ENCODE results near the gene NOL9. TPM values are rescaled to one million over a fixed set of nuclear protein-coding genes. Genes with fewer than 3 reads are reported as not detected.

Gene NOL9
- total RNA-seq, 2 experiments from 2014 or later: 39.7 to 40.4 TPM

GRCh38 chr1:6593810-6594209, 39.5 kb upstream of the NOL9 start:
- Mint-ChIP-seq H3K27ac (no peak overlapping the region), H3K9me3 (no peaks in the 10 kb centered on the region), H3K4me1 (ENCODE audit: low read depth) (peaks cover 33% of the 10 kb centered on the region), H3K4me3 (no peak overlapping the region), H3K36me3 (ENCODE audit: low read depth) (peaks cover 34% of the 10 kb centered on the region), H3K27me3 (no peaks in the 10 kb centered on the region)
- ChIA-PET POLR2A (interaction anchor here (1.0 to 1.4 kb wide), 2 partner anchors 11 to 39 kb away, joined by 3 to 6 read pairs; partner anchors contain the start of gene NOL9), CTCF (no interaction called here)
- TF ChIP-seq, protein P1, sequence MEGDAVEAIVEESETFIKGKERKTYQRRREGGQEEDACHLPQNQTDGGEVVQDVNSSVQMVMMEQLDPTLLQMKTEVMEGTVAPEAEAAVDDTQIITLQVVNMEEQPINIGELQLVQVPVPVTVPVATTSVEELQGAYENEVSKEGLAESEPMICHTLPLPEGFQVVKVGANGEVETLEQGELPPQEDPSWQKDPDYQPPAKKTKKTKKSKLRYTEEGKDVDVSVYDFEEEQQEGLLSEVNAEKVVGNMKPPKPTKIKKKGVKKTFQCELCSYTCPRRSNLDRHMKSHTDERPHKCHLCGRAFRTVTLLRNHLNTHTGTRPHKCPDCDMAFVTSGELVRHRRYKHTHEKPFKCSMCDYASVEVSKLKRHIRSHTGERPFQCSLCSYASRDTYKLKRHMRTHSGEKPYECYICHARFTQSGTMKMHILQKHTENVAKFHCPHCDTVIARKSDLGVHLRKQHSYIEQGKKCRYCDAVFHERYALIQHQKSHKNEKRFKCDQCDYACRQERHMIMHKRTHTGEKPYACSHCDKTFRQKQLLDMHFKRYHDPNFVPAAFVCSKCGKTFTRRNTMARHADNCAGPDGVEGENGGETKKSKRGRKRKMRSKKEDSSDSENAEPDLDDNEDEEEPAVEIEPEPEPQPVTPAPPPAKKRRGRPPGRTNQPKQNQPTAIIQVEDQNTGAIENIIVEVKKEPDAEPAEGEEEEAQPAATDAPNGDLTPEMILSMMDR (IDR thresholded peaks at IDR 0.05): no peak
- DNase-seq (no peak), ATAC-seq (no peak)
- intact Hi-C loops (cut with micrococcal nuclease): no loop called here

- TF ChIP-seq, protein P1 (IDR thresholded peaks at IDR 0.05): no peak
- Mint-ChIP-seq H3K4me1 (ENCODE audit: low read depth) (peaks cover 31% of the 10 kb centered on the region), H3K36me3 (ENCODE audit: low read depth) (peaks cover 34% of the 10 kb centered on the region), H3K27me3 (no peaks in the 10 kb centered on the region), H3K4me3 (no peak overlapping the region), H3K9me3 (no peaks in the 10 kb centered on the region), H3K27ac (no peak overlapping the region)
- no peak for DNase-seq
- CTCF ChIA-PET: interaction anchor here (0.9 kb wide), 1 partner anchor 53 kb away, joined by 3 read pairs; no protein-coding TSS in a partner anchor
- ATAC-seq: no peak
- intact Hi-C loops (cut with micrococcal nuclease): no loop called here
- POLR2A ChIA-PET: interaction anchor here (1.0 kb wide), 1 partner anchor 10 kb away, joined by 6 read pairs; no protein-coding TSS in a partner anchor
These were observed 38.7 kb upstream of the NOL9 start for GRCh38 chr1:6592865-6593593.

DNA sequence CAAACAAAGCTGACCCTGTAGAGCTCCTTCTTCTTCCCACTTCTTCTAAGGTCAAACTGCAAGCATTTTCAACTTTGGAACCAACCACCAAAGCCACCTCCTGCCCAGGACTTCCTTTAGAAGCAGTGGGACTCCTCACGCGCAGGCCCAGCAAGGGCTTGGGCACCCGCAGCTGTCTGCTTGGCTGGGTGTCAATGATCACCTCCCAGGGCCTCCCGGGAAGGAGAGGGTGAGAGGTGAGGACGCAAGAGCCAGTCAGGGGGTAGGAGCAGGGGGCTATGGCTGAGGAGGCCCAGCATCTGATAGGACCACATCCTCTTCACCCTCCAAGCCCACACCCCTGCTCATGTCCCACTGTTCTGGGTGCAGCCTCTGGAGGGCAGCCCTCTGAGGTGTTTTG, 38.1 kb upstream of the NOL9 start:
- ChIA-PET POLR2A (interaction anchor here (1.8 kb wide), 1 partner anchor 9 kb away, joined by 6 read pairs; no protein-coding TSS in a partner anchor), CTCF (interaction anchor here (0.9 to 1.4 kb wide), 2 partner anchors 54 kb away, joined by 3 to 4 read pairs; no protein-coding TSS in a partner anchor)
- no peak for ATAC-seq
- intact Hi-C loops (cut with micrococcal nuclease): no loop called here
- no peak overlapping the region for H3K4me3 Mint-ChIP-seq
- DNase-seq: no peak
- H3K27ac Mint-ChIP-seq: no peak overlapping the region
- H3K36me3 Mint-ChIP-seq (ENCODE audit: low read depth): peaks cover 30% of the 10 kb centered on the region
- H3K4me1 Mint-ChIP-seq (ENCODE audit: low read depth): peaks cover 31% of the 10 kb centered on the region
- H3K27me3 Mint-ChIP-seq: no peaks in the 10 kb centered on the region
- H3K9me3 Mint-ChIP-seq: no peaks in the 10 kb centered on the region
- TF ChIP-seq, protein P1 (IDR thresholded peaks at IDR 0.05): no peak

DNA sequence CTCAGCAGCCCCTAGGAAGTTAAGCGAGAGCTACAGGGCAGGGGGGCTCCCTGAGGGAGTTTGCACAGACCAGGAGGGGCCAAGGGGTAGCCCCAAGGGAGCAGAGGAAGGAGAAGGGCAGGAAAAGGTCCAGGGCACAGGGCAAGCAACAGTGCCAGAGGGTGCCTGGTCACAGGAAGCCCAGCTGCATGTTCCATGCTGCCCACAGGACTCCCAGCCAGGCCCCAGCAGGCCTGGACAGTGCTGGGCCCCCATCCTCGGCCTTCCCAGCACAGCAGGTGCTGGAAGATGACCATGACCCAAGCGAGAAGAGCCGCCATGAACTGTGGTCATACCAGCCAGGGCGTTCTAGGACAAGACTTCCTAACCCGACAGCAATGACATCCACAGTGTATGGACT, 37.3 kb upstream of the NOL9 start:
- CTCF ChIA-PET: interaction anchor here (1.4 kb wide), 1 partner anchor 55 kb away, joined by 4 read pairs; no protein-coding TSS in a partner anchor
- no peak overlapping the region for H3K4me3 Mint-ChIP-seq
- intact Hi-C loops (cut with micrococcal nuclease): no loop called here
- ATAC-seq (no peak), DNase-seq (no peak)
- no peaks in the 10 kb centered on the region for H3K27me3 Mint-ChIP-seq
- TF ChIP-seq, protein P1 (IDR thresholded peaks at IDR 0.05): no peak
- no peaks in the 10 kb centered on the region for H3K9me3 Mint-ChIP-seq
- peak overlapping the region; percentile 46 for H3K27ac Mint-ChIP-seq
- POLR2A ChIA-PET: interaction anchor here (0.9 to 1.8 kb wide), 2 partner anchors 10 to 11 kb away, joined by 3 to 6 read pairs; no protein-coding TSS in a partner anchor
- peaks cover 26% of the 10 kb centered on the region for H3K4me1 Mint-ChIP-seq (ENCODE audit: low read depth)
- peaks cover 26% of the 10 kb centered on the region for H3K36me3 Mint-ChIP-seq (ENCODE audit: low read depth)

- no peak for DNase-seq
These were observed 36.9 kb upstream of the NOL9 start for GRCh38 chr1:6591222-6591621.

More at GRCh38 chr1:6591222-6591621, 36.9 kb upstream of the NOL9 start:
- peak; percentile 26 for ATAC-seq
- H3K36me3 Mint-ChIP-seq (ENCODE audit: low read depth): peaks cover 22% of the 10 kb centered on the region
- no peak overlapping the region for H3K4me3 Mint-ChIP-seq
- TF ChIP-seq, protein P1 (IDR thresholded peaks at IDR 0.05): no peak
- POLR2A ChIA-PET: interaction anchor here (0.9 to 1.8 kb wide), 2 partner anchors 10 to 11 kb away, joined by 3 to 6 read pairs; no protein-coding TSS in a partner anchor
- intact Hi-C loops (cut with micrococcal nuclease): no loop called here
- no peaks in the 10 kb centered on the region for H3K9me3 Mint-ChIP-seq
- CTCF ChIA-PET: interaction anchor here (1.4 kb wide), 1 partner anchor 55 kb away, joined by 4 read pairs; no protein-coding TSS in a partner anchor
- H3K4me1 Mint-ChIP-seq (ENCODE audit: low read depth): peaks cover 21% of the 10 kb centered on the region
- peak overlapping the region; percentile 69 for H3K27ac Mint-ChIP-seq
- H3K27me3 Mint-ChIP-seq: no peaks in the 10 kb centered on the region
